SH-SY5Y (cell line): ENCODE data around the gene ENTPD1.

Experiments
- GATA2 ChIP-seq: IDR thresholded peaks from 2 replicates; pipeline ENCODE4 v1.6.1; 2011; ENCODE audit warnings: mild to moderate bottlenecking, low read depth, low read length
- GATA3 ChIP-seq: IDR thresholded peaks from 2 replicates; pipeline ENCODE4 v1.6.1; 2011; ENCODE audit warnings: low read depth, mild to moderate bottlenecking, low read length, moderate library complexity

Gene ENTPD1

GRCh38 chr10:95788830-95789229, 32.9 kb downstream of the ENTPD1 start:
- TF ChIP-seq GATA3, result no peak
- TF ChIP-seq GATA2, result no peak

- TF ChIP-seq GATA3 (no peak), GATA2 (no peak)
These were observed 33.9 kb downstream of the ENTPD1 start for GRCh38 chr10:95789902-95790301.

GRCh38 chr10:95790982-95791381, 35.0 kb downstream of the ENTPD1 start:
- TF ChIP-seq GATA3 (no peak), GATA2 (no peak)

- TF ChIP-seq GATA2 (no peak), GATA3 (no peak)
These were observed 35.5 kb downstream of the ENTPD1 start for GRCh38 chr10:95791425-95791979.

- TF ChIP-seq GATA2 (no peak), GATA3 (no peak)
These were observed 36.3 kb downstream of the ENTPD1 start for GRCh38 chr10:95792211-95792780.

GRCh38 chr10:95792874-95793285, 36.9 kb downstream of the ENTPD1 start:
- TF ChIP-seq GATA2, result no peak
- TF ChIP-seq GATA3, result no peak

GRCh38 chr10:95793401-95794045, 37.6 kb downstream of the ENTPD1 start:
- no peak for TF ChIP-seq GATA3

- TF ChIP-seq GATA3 (no peak), GATA2 (no peak)
These were observed 38.2 kb downstream of the ENTPD1 start for GRCh38 chr10:95794195-95794594.

- no peak for TF ChIP-seq GATA3
- no peak for TF ChIP-seq GATA2
These were observed 39.6 kb downstream of the ENTPD1 start for GRCh38 chr10:95795602-95796001.

GRCh38 chr10:95796504-95796903, 40.5 kb downstream of the ENTPD1 start:
- TF ChIP-seq GATA3 (no peak), GATA2 (no peak)

- TF ChIP-seq GATA2 (no peak), GATA3 (no peak)
These were observed 42.3 kb downstream of the ENTPD1 start for GRCh38 chr10:95798096-95798855.

GRCh38 chr10:95809370-95810197, 53.6 kb downstream of the ENTPD1 start:
- no peak for TF ChIP-seq GATA3
- no peak for TF ChIP-seq GATA2

GRCh38 chr10:95810198-95810976, 54.4 kb downstream of the ENTPD1 start:
- TF ChIP-seq GATA3, result no peak
